Vagina (tissue), 2 donors: Measurements from ENCODE around the gene SS18. TPM values are rescaled to one million over a fixed set of nuclear protein-coding genes. Genes with fewer than 3 reads are reported as not detected.

ENCODE experiments used
- DNase-seq, 2 donors: peaks; one replicate each; pipeline ENCODE4 v3.0.0-alpha.2; 2017; ENCODE audit errors: extremely low spot score in 2 of 2
- H3K27ac ChIP-seq: fragments of 200-600 bp; sonication (generic); one replicate; pipeline ENCODE4 v1.5.1; 2019
- H3K27me3 ChIP-seq: fragments of 200-600 bp; sonication (generic); one replicate; pipeline ENCODE4 v1.5.1; 2019
- H3K36me3 ChIP-seq, 2 donors: fragments of 200-600 bp; sonication (generic); one replicate each; pipeline ENCODE4 v1.5.1; 2017 to 2019
- H3K4me1 ChIP-seq: fragments of 200-600 bp; sonication (generic); one replicate; pipeline ENCODE4 v1.5.1; 2019
- H3K4me3 ChIP-seq, 2 donors: fragments of 200-600 bp; sonication (generic); 1 replicate in 1 of 2; 2 replicates in 1 of 2; pipeline ENCODE4 v1.5.1; 2016 to 2019
- H3K9me3 ChIP-seq: fragments of 200-600 bp; sonication (generic); one replicate; pipeline ENCODE4 v1.5.1; 2019
- CTCF ChIP-seq, 3 experiments: fragments of 450-650 bp in 2 of 3; fragments of 200-600 bp in 1 of 3; sonication (generic) in 1 of 3; IDR thresholded peaks; one replicate each; pipeline ENCODE4 v1.5.1; 2017 to 2019; ENCODE audit warnings: antibody characterized with exemption in 3 of 3, mild to moderate bottlenecking in 2 of 3, moderate library complexity in 2 of 3
- POLR2A ChIP-seq, 2 donors: fragments of 450-650 bp; IDR thresholded peaks; one replicate each; pipeline ENCODE4 v1.6.1; 2017; ENCODE audit warnings: antibody characterized with exemption in 2 of 2, mild to moderate bottlenecking in 2 of 2, moderate library complexity in 2 of 2
- POLR2AphosphoS5 ChIP-seq, 2 donors: sonication (generic); formaldehyde crosslinking; IDR thresholded peaks; one replicate each; pipeline ENCODE4 v1.9.0; 2017; ENCODE audit warnings: antibody characterized with exemption in 2 of 2, mild to moderate bottlenecking in 2 of 2, low read depth in 1 of 2; ENCODE audit not compliant: insufficient read depth in 1 of 2
- intact Hi-C: fragments of 100-400 bp; cut with DNase I; formaldehyde crosslinking; loops from one replicate; pipeline ENCODE4 v1.15.1; 2023
- total RNA-seq: library from RNA; depleted of rRNA; stranded (reverse); fragments of >200 nt; gene quantifications from one replicate; pipeline ENCODE4 v1.2.3, GENCODE V29; 2016

The SS18 gene
- total RNA-seq, 1 donor from 2014 or later, result 378 TPM

- intact Hi-C loops, result no loop called here
- Histone ChIP-seq H3K36me3 (peaks cover 0 to 77% of the 10 kb centered on the region in 2 donors), H3K4me3 (no peak overlapping the region), H3K27ac (no peak overlapping the region), H3K4me1 (no peaks in the 10 kb centered on the region), H3K27me3 (no peaks in the 10 kb centered on the region), H3K9me3 (no peaks in the 10 kb centered on the region)
- TF ChIP-seq POLR2AphosphoS5 (IDR thresholded peaks at IDR 0.05; ENCODE audit: insufficient read depth in 1 of 2, low read depth in 1 of 2) (no peak), CTCF (IDR thresholded peaks at IDR 0.05) (no peak), POLR2A (IDR thresholded peaks at IDR 0.05) (no peak)
- DNase-seq, result no peak
Observed at GRCh38 chr18:26021061-26021754, 69.2 kb downstream of the SS18 start.

GRCh38 chr18:26017929-26018328 lies 72.5 kb downstream of the SS18 start:
- intact Hi-C loops, result no loop called here
- H3K4me1 ChIP-seq, result no peaks in the 10 kb centered on the region
- TF ChIP-seq POLR2AphosphoS5 (IDR thresholded peaks at IDR 0.05; ENCODE audit: insufficient read depth in 1 of 2, low read depth in 1 of 2) (no peak), POLR2A (IDR thresholded peaks at IDR 0.05) (no peak), CTCF (IDR thresholded peaks at IDR 0.05) (no peak)
- H3K27me3 ChIP-seq, result no peaks in the 10 kb centered on the region
- no peak overlapping the region for H3K4me3 ChIP-seq
- no peak overlapping the region for H3K27ac ChIP-seq
- H3K9me3 ChIP-seq, result no peaks in the 10 kb centered on the region
- H3K36me3 ChIP-seq, result peaks cover 0 to 63% of the 10 kb centered on the region in 2 donors
- no peak for DNase-seq

GRCh38 chr18:26014462-26014861 lies 76.0 kb downstream of the SS18 start:
- Histone ChIP-seq H3K4me1 (no peaks in the 10 kb centered on the region), H3K27ac (no peak overlapping the region), H3K9me3 (no peaks in the 10 kb centered on the region), H3K4me3 (no peak overlapping the region), H3K36me3 (peaks cover 0 to 34% of the 10 kb centered on the region in 2 donors), H3K27me3 (no peaks in the 10 kb centered on the region)
- intact Hi-C loops, result no loop called here
- DNase-seq, result no peak
- no peak for TF ChIP-seq POLR2AphosphoS5 (IDR thresholded peaks at IDR 0.05; ENCODE audit: insufficient read depth in 1 of 2, low read depth in 1 of 2)
- no peak for TF ChIP-seq CTCF (IDR thresholded peaks at IDR 0.05)
- TF ChIP-seq POLR2A (IDR thresholded peaks at IDR 0.05), result no peak

DNA sequence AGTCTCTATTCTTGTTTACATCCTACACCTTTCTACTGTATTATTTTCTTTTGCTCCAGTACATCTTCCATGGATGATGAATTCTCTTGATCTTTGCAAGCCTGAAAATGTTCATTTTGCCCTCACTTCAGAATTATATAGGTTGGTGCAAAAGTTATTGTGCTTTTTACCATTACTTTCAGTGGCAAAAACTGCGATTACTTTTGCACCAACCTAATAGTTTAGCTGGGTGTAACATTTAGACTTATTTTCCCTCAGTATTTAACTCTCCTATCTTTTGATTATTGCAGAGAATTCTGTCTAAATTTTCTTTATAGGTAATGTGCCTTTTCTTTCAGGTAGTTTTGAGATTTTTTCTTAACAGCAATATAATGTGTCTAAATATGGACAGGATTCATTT lies 81.8 kb downstream of the SS18 start:
- no peak overlapping the region for H3K27ac ChIP-seq
- TF ChIP-seq POLR2AphosphoS5 (IDR thresholded peaks at IDR 0.05; ENCODE audit: insufficient read depth in 1 of 2, low read depth in 1 of 2) (no peak), POLR2A (IDR thresholded peaks at IDR 0.05) (no peak), CTCF (IDR thresholded peaks at IDR 0.05) (no peak)
- H3K36me3 ChIP-seq, result no peaks in the 10 kb centered on the region
- H3K4me1 ChIP-seq, result no peaks in the 10 kb centered on the region
- H3K9me3 ChIP-seq, result no peaks in the 10 kb centered on the region
- no peak for DNase-seq
- no peak overlapping the region for H3K4me3 ChIP-seq
- intact Hi-C loops, result no loop called here
- H3K27me3 ChIP-seq, result no peaks in the 10 kb centered on the region

DNA sequence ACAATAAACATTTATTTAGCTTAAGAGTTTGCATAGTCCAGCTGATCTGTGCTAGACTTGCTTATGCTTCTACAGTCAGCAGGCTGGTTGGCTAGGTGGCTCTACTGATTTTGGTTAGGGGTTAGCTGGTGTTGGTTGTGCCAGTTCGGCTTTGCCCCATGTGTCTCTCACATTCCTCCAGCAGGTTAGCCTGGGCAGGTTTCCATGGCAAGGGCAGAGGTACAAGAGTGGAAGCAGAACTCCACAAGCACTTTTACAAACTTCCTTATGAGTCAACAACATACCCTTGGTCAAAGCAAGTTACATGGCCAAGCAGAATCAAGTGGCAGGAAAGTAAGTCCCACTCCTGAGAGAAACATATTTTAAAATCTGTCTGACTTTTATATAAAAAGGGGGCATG lies 82.3 kb downstream of the SS18 start:
- H3K9me3 ChIP-seq, result no peaks in the 10 kb centered on the region
- TF ChIP-seq POLR2A (IDR thresholded peaks at IDR 0.05) (no peak), CTCF (IDR thresholded peaks at IDR 0.05) (no peak), POLR2AphosphoS5 (IDR thresholded peaks at IDR 0.05; ENCODE audit: insufficient read depth in 1 of 2, low read depth in 1 of 2) (no peak)
- no peaks in the 10 kb centered on the region for H3K4me1 ChIP-seq
- DNase-seq, result no peak
- intact Hi-C loops, result no loop called here
- H3K27me3 ChIP-seq, result no peaks in the 10 kb centered on the region
- H3K27ac ChIP-seq, result no peak overlapping the region
- no peak overlapping the region for H3K4me3 ChIP-seq
- no peaks in the 10 kb centered on the region for H3K36me3 ChIP-seq
